HCT116 (cell line): ENCODE data around the gene WNT1. TPM values are rescaled to one million over a fixed set of nuclear protein-coding genes. Genes with fewer than 3 reads are reported as not detected.

ENCODE experiments used
- ATAC-seq: fragments of 200-7000 bp; cut with Tn5 transposase; 2 replicates; pipeline ENCODE4 v1.9.1; 2020; ENCODE audit warnings: mild to moderate bottlenecking, moderate library complexity
- BruUV-seq: library from RNA; stranded (reverse); fragments of 400-500 nt; replicated peaks from 2 replicates; lab custom pipeline; 2021; lab: Mats Ljungman, UMichigan
- CTCF ChIA-PET: fragments of 300-600 bp; sonication (Branson Sonifier 250); formaldehyde crosslinking; loops from one replicate; lab custom pipeline; 2021; ENCODE audit warnings: antibody characterized with exemption; lab: Charles Lee
- POLR2A ChIA-PET: fragments of 300-600, 350-600 bp; sonication (Branson Sonifier 250); formaldehyde crosslinking; loops from one replicate; lab custom pipeline; 2021; ENCODE audit warnings: antibody characterized with exemption; lab: Charles Lee
- RAD21 ChIA-PET, 2 experiments: fragments of 300-600 bp; sonication (Branson Sonifier 250); formaldehyde crosslinking; loops; one replicate each; lab custom pipeline; 2023; ENCODE audit warnings: low total read pairs in 2 of 2; ENCODE audit not compliant: uncharacterized antibody in 2 of 2, unreplicated experiment in 2 of 2, low non-redundant PET in 1 of 2; lab: Charles Lee
- DNase-seq: peaks from one replicate; pipeline ENCODE4 v3.0.0-alpha.2; 2010; ENCODE audit warnings: low read depth, low spot score
- H2AFZ ChIP-seq: fragments of 200-600 bp; shearing (Covaris generic), sonication (generic); 2 replicates; pipeline ENCODE4 v1.6.1; 2017; ENCODE audit warnings: low read depth, mixed run types, mixed read lengths, antibody characterized with exemption, low read length; ENCODE audit not compliant: poor library complexity, severe bottlenecking
- H3K27ac ChIP-seq: 2 replicates; pipeline ENCODE4 v1.5.1; 2012; ENCODE audit warnings: low read depth, low read length
- H3K27me3 ChIP-seq: fragments of 200-600 bp; sonication (generic); 2 replicates; pipeline ENCODE4 v1.6.1; 2016; ENCODE audit warnings: mixed run types, low read length, mixed read lengths; ENCODE audit not compliant: insufficient read depth
- H3K36me3 ChIP-seq, 2 experiments: fragments of 200-500 bp in 1 of 2; fragments of 200-600 bp in 1 of 2; sonication (Bioruptor generic) in 1 of 2; sonication (generic) in 1 of 2; 2 replicates each; pipeline versions ENCODE4 v1.5.1 to v1.6.1; 2014 to 2016; ENCODE audit warnings: low read length in 2 of 2, inconsistent platforms in 1 of 2, mixed read lengths in 1 of 2, mixed run types in 1 of 2; ENCODE audit not compliant: insufficient read depth in 2 of 2, control insufficient read depth in 1 of 2
- H3K4me1 ChIP-seq, 2 experiments: fragments of 200-600 bp in 1 of 2; sonication (generic) in 1 of 2; 2 replicates each; pipeline versions ENCODE4 v1.5.1 to v1.6.1; 2012 to 2017; ENCODE audit warnings: low read length in 2 of 2, inconsistent platforms in 1 of 2, mild to moderate bottlenecking in 1 of 2, mixed read lengths in 1 of 2, mixed run types in 1 of 2, moderate library complexity in 1 of 2; ENCODE audit not compliant: insufficient read depth in 2 of 2, control insufficient read depth in 1 of 2
- H3K4me2 ChIP-seq: fragments of 200-600 bp; sonication (generic); 2 replicates; pipeline ENCODE4 v1.6.1; 2017; ENCODE audit warnings: mixed run types, low read length, mixed read lengths
- H3K4me3 ChIP-seq, 2 experiments: fragments of 200-600 bp in 1 of 2; sonication (generic) in 1 of 2; replicated peaks in 1 of 2; 2 replicates each; pipeline ENCODE4 v1.5.1; 2011 to 2016; ENCODE audit warnings: low read length in 2 of 2, control low read depth in 1 of 2, low read depth in 1 of 2, mild to moderate bottlenecking in 1 of 2, mixed read lengths in 1 of 2, mixed run types in 1 of 2
- H3K79me2 ChIP-seq: fragments of 200-600 bp; sonication (generic); 2 replicates; pipeline ENCODE4 v1.6.1; 2017; ENCODE audit warnings: mild to moderate bottlenecking, mixed run types, low read length, moderate library complexity, mixed read lengths; ENCODE audit not compliant: insufficient read depth
- H3K9ac ChIP-seq: fragments of 200-600 bp; sonication (generic); 2 replicates; pipeline ENCODE4 v1.6.1; 2016; ENCODE audit warnings: low read length, mixed read lengths
- H3K9me2 ChIP-seq: fragments of 200-600 bp; sonication (generic), shearing (Covaris generic); 2 replicates; pipeline ENCODE4 v1.6.1; 2017; ENCODE audit warnings: mixed run types, mild to moderate bottlenecking, moderate library complexity; ENCODE audit not compliant: insufficient read depth
- H3K9me3 ChIP-seq, 2 experiments: fragments of 200-500 bp in 1 of 2; fragments of 200-600 bp in 1 of 2; sonication (Bioruptor generic) in 1 of 2; sonication (generic) in 1 of 2; 2 replicates each; pipeline ENCODE4 v1.6.1; 2014 to 2017; ENCODE audit warnings: low read length in 2 of 2, mixed read lengths in 2 of 2, inconsistent platforms in 1 of 2, low read depth in 1 of 2, mild to moderate bottlenecking in 1 of 2, mixed run types in 1 of 2, moderate library complexity in 1 of 2; ENCODE audit not compliant: control insufficient read depth in 1 of 2, insufficient read depth in 1 of 2
- H4K20me1 ChIP-seq: fragments of 200-600 bp; sonication (generic), shearing (Covaris generic); 2 replicates; pipeline ENCODE4 v1.6.1; 2017; ENCODE audit warnings: mixed run types, mild to moderate bottlenecking, moderate library complexity; ENCODE audit not compliant: insufficient read depth
- ATF3 ChIP-seq: IDR thresholded peaks from 2 replicates; pipeline ENCODE4 v1.6.1; 2012
- CBX3 ChIP-seq: IDR thresholded peaks from 2 replicates; pipeline ENCODE4 v1.6.1; 2012; ENCODE audit warnings: low read depth
- CEBPB ChIP-seq: IDR thresholded peaks from 2 replicates; pipeline ENCODE4 v1.6.1; 2012; ENCODE audit warnings: low read depth
- CTCF ChIP-seq, 3 experiments: fragments of 200-600 bp in 1 of 3; sonication (generic) in 1 of 3; IDR thresholded peaks in 2 of 3; conservative IDR thresholded peaks in 1 of 3; 2 replicates each; pipeline ENCODE4 v1.5.1; 2012 to 2017; ENCODE audit warnings: low read depth in 2 of 3, low read length in 2 of 3, antibody characterized with exemption in 1 of 3, borderline replicate concordance in 1 of 3, control low read depth in 1 of 3, mild to moderate bottlenecking in 1 of 3, mixed read lengths in 1 of 3, mixed run types in 1 of 3, moderate library complexity in 1 of 3; ENCODE audit not compliant: insufficient read depth in 1 of 3
- EZH2phosphoT487 ChIP-seq: fragments of 200-600 bp; IDR thresholded peaks from 2 replicates; pipeline ENCODE4 v1.6.1; 2018; ENCODE audit warnings: antibody characterized with exemption, borderline replicate concordance
- FOSL1 ChIP-seq: IDR thresholded peaks from 2 replicates; pipeline ENCODE4 v1.6.1; 2012; ENCODE audit warnings: low read depth
- JUND ChIP-seq: IDR thresholded peaks from 2 replicates; pipeline ENCODE4 v1.6.1; 2012
- MAX ChIP-seq: IDR thresholded peaks from 2 replicates; pipeline ENCODE4 v1.6.1; 2012
- POLR2A ChIP-seq: IDR thresholded peaks from 2 replicates; pipeline ENCODE4 v1.7.0; 2011; ENCODE audit warnings: borderline replicate concordance; ENCODE audit not compliant: insufficient read depth, insufficient read length; ENCODE audit errors: extremely low read depth
- RAD21 ChIP-seq: IDR thresholded peaks from 2 replicates; pipeline ENCODE4 v1.6.1; 2012; ENCODE audit warnings: low read depth, mild to moderate bottlenecking
- REST ChIP-seq: IDR thresholded peaks from 2 replicates; pipeline ENCODE4 v1.6.1; 2012; ENCODE audit warnings: low read depth
- SIN3A ChIP-seq: IDR thresholded peaks from 2 replicates; pipeline ENCODE4 v1.6.1; 2012; ENCODE audit warnings: low read depth
- SRF ChIP-seq: IDR thresholded peaks from 2 replicates; pipeline ENCODE4 v1.6.1; 2012; ENCODE audit warnings: low read depth
- TCF7L2 ChIP-seq: IDR thresholded peaks from 2 replicates; pipeline ENCODE4 v1.7.0; 2011; ENCODE audit warnings: borderline replicate concordance, inconsistent platforms; ENCODE audit not compliant: insufficient read depth, insufficient read length; ENCODE audit errors: extremely low read depth
- ZNF274 ChIP-seq: fragments of 200-500 bp; sonication (Bioruptor generic); IDR thresholded peaks from 2 replicates; pipeline ENCODE4 v1.6.1; 2014; ENCODE audit warnings: mild to moderate bottlenecking, low read depth, low read length, inconsistent platforms
- intact Hi-C: fragments of 100-400 bp; cut with micrococcal nuclease; formaldehyde crosslinking; loops from 2 replicates; pipeline ENCODE4 v1.10.0; 2022
- total RNA-seq: library from RNA; stranded (reverse); gene quantifications from one replicate; pipeline ENCODE4 v1.2.1, GENCODE V29; 2021; ENCODE audit not compliant: unreplicated experiment

WNT1 gene
- total RNA-seq, 1 experiment from 2014 or later = not detected

GRCh38 chr12:48934312-48934706 is 43.8 kb upstream of the WNT1 start:
- no peak for DNase-seq
- H3K4me2 ChIP-seq = no peak overlapping the region
- peak; percentile 52; the same call in 1 of the 2 replicates for ATAC-seq
- TF ChIP-seq SIN3A = no peak
- no peak for TF ChIP-seq EZH2phosphoT487
- TF ChIP-seq CEBPB = no peak
- no peak for TF ChIP-seq MAX
- TF ChIP-seq POLR2A = no peak
- no peak for TF ChIP-seq REST
- no peak for TF ChIP-seq JUND
- TF ChIP-seq RAD21 = peak; percentile 43; the same call in 1 of the 2 replicates
- TF ChIP-seq FOSL1 = no peak
- TF ChIP-seq ZNF274 = no peak
- no peak for TF ChIP-seq CBX3
- no peak for TF ChIP-seq TCF7L2
- no peak for TF ChIP-seq SRF
- TF ChIP-seq CTCF (IDR thresholded peaks at IDR 0.05 in 2 of 3, conservative IDR thresholded peaks at IDR 0.05 in 1 of 3; ENCODE audit: borderline replicate concordance in 1 of 3, insufficient read depth in 1 of 3, low read depth in 2 of 3, low read length in 2 of 3) = peak; percentile 29 to 51 (median 46); a peak in 5 of 6 replicates
- TF ChIP-seq ATF3 = no peak
- TF ChIP-seq, all 23 proteins: peak for 2
- intact Hi-C loops = no loop called here
- Histone ChIP-seq H3K9me3 (no peaks in the 10 kb centered on the region), H3K4me1 (no peaks in the 10 kb centered on the region), H3K9me2 (no peaks in the 10 kb centered on the region), H3K36me3 (peaks cover 29 to 49% of the 10 kb centered on the region in 2 experiments), H3K79me2 (no peaks in the 10 kb centered on the region), H3K4me3 (no peak overlapping the region), H4K20me1 (peaks cover 8% of the 10 kb centered on the region; the same call in 1 of the 2 replicates), H3K27ac (no peak overlapping the region), H3K9ac (no peak overlapping the region), H2AFZ (no peak overlapping the region), H3K27me3 (no peaks in the 10 kb centered on the region)
- ChIA-PET RAD21 (no interaction called here), CTCF (interaction anchor here (1.0 kb wide), 1 partner anchor 23 kb away, joined by 3 read pairs; the partner anchor contains the start of gene ARF3), POLR2A (no interaction called here)
- BruUV-seq = no TSS peak
